ENCODE measurements around the gene PCYT2.
"Not testable (repeated sequence)": the region's sequence is repeated elsewhere in the genome, so short reads cannot be mapped to it uniquely, and the experiment has no call there.

PCYT2 gene

DNA sequence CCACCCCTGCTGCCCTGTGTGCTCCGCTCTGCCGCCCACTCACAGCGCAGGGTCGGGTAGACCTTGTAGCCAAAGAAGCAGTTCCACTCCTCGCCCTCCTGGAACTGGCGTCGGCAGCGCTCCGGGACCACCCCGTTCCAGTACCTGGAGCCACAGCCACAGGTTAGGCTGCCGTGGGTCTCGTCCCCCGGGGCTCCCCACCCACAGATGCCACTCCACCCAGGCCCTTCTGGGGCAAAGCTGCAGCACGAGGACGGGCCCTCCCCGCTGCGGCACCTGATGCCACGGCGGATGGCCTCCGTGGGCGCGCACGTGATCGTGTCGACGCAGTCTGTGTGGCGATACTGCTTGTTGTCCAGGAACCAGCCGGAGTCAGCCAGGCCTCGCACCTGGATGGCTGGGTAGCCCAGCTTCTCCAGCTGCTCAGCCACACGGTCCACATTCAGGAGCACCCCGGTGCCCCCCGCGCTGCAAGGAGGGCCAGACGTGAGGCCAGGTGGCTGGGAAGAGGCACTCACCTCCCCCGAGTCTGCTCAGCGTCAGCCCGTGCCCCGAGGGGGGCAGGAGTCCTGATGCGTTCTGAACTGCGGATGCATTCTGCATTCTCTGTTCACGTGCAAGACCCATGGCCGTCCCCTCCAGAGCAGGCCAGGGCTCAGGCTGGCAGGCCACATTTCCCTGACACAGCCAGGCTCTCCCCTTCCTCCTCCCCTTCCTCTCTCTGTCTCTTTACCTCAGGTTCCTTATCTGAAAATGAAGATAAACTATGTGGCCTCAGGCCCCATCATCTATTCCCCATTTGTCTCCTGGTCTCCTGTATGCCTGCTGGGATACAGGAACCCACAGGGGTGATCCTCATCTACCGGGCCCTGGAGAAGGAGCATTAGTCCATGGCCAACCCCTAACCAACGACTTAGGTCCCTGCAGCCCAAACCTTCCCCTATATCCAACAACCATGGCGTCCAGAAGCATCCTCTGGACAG is 45.7 kb upstream of the PCYT2 start:
- TF ChIP-seq CTCF (IDR thresholded peaks at IDR 0.05; ENCODE audit: low read depth, low read length): no peak
- no peak for DNase-seq (ENCODE audit: low read depth in 2 of 2)
- H3K4me3 ChIP-seq (replicated peaks in 1 of 2; ENCODE audit: low read depth in 2 of 2, low read length in 2 of 2): no peak overlapping the region

DNA sequence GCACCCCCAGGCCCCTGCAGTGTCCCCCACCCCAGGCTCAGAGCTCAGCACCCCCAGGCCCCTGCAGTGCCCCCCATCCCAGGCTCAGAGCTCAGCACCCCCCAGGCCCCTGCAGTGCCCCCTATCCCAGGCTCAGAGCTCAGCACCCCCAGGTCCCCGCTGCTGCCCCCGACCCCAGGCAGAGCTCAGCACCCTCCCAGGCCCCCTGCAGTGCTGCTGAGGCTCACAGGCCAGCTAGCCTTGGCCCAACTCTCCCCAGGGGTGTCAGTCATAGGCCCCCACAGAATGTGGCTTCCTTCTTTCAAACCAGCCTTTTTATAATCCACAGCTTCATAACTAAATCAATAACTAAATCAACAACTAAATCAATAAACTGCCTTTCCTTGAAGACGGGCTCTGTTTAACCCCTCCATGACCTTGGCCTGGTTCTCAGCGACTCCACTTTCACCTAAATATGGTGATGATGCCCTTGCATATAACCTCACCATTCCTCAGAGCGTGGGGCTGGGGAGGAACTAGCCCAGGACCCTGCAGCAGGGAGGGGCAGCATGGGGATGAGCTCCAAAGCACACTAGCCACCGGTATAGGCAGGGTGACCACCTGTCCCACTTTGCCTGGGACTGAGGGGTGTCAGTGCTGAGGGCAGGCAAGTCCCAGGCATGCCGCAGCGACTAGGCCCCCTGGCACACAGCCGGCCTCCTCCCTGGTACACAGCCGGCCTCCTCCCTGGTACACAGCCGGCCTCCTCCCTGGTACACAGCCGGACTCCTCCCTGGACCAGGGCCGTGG is 44.8 kb upstream of the PCYT2 start:
- no peak for DNase-seq (ENCODE audit: low read depth in 2 of 2)
- no peak overlapping the region for H3K4me3 ChIP-seq (replicated peaks in 1 of 2; ENCODE audit: low read depth in 2 of 2, low read length in 2 of 2)
- TF ChIP-seq CTCF (IDR thresholded peaks at IDR 0.05; ENCODE audit: low read depth, low read length): no peak

GRCh38 chr17:81955058-81955681 is 44.0 kb upstream of the PCYT2 start:
- H3K4me3 ChIP-seq (replicated peaks in 1 of 2; ENCODE audit: low read depth in 2 of 2, low read length in 2 of 2): no peak overlapping the region
- no peak for DNase-seq (ENCODE audit: low read depth in 2 of 2)
- TF ChIP-seq CTCF (IDR thresholded peaks at IDR 0.05; ENCODE audit: low read depth, low read length): no peak

- no peak for TF ChIP-seq CTCF (IDR thresholded peaks at IDR 0.05; ENCODE audit: low read depth, low read length)
- no peak for DNase-seq (ENCODE audit: low read depth in 2 of 2)
- no peak overlapping the region for H3K4me3 ChIP-seq (replicated peaks in 1 of 2; ENCODE audit: low read depth in 2 of 2, low read length in 2 of 2)
Measured at GRCh38 chr17:81954131-81955057, 43.2 kb upstream of the PCYT2 start.

- DNase-seq (ENCODE audit: low read depth in 2 of 2); H3K4me3 ChIP-seq (replicated peaks in 1 of 2; ENCODE audit: low read depth in 2 of 2, low read length in 2 of 2): not testable (repeated sequence)
Measured at GRCh38 chr17:81953443-81953842, 42.2 kb upstream of the PCYT2 start.

DNA sequence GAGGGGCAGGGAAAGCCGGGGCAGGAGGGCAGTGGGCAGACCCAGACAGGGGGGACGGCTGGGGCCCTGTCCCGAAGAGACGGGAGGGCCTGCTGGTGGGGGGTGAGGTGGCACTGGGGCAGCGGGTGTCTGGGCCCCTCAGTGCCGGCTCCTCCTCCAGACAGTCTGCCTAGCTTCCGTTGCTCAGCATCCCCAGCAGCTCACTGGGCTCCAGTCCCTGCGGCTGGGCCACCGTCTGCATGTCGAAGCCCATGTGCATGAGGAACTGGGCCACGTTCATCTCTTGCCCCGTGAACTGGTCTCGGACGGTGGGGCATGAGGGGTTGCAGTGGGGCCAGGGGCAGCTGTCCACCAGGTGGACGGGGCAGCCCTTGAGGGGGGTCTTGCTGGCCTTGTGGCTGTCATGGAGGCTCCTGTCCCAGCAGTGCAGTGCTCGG is 41.6 kb upstream of the PCYT2 start:
- no peak overlapping the region for H3K4me3 ChIP-seq (replicated peaks in 1 of 2; ENCODE audit: low read depth in 2 of 2, low read length in 2 of 2)
- DNase-seq (ENCODE audit: low read depth in 2 of 2): no peak
- TF ChIP-seq CTCF (IDR thresholded peaks at IDR 0.05; ENCODE audit: low read depth, low read length): no peak
